WERI-Rb-1 (cell line): ENCODE measurements around the gene TSPEAR.

Experiments
- DNase-seq: peaks from one replicate; pipeline ENCODE4 v3.0.0-alpha.2; 2020
- H3K27ac ChIP-seq: fragments of 250-450 bp; sonication (Bioruptor Pico); 2 replicates; pipeline ENCODE4 v1.5.1; 2020; ENCODE audit warnings: mild to moderate bottlenecking, moderate library complexity
- H3K27me3 ChIP-seq: fragments of 250-450 bp; sonication (Bioruptor Pico); 2 replicates; pipeline ENCODE4 v1.5.1; 2021; ENCODE audit warnings: mild to moderate bottlenecking, low read depth, moderate library complexity; ENCODE audit not compliant: insufficient read depth, severe bottlenecking
- H3K36me3 ChIP-seq: fragments of 250-450 bp; sonication (Bioruptor Pico); 2 replicates; pipeline ENCODE4 v1.5.1; 2020; ENCODE audit warnings: mild to moderate bottlenecking, moderate library complexity
- H3K4me3 ChIP-seq: 2 replicates; pipeline ENCODE4 v1.5.1; 2011; ENCODE audit warnings: low read depth, mild to moderate bottlenecking, control low read depth, low read length
- H3K9me3 ChIP-seq: fragments of 250-450 bp; sonication (Bioruptor Pico); 2 replicates; pipeline ENCODE4 v1.5.1; 2021; ENCODE audit warnings: mild to moderate bottlenecking, moderate library complexity; ENCODE audit not compliant: severe bottlenecking
- TF ChIP-seq, protein P1 (sequence below): IDR thresholded peaks from 2 replicates; pipeline ENCODE4 v1.5.1; 2011; ENCODE audit warnings: low read depth, mild to moderate bottlenecking, control low read depth, inconsistent platforms, low read length

TSPEAR gene

DNA sequence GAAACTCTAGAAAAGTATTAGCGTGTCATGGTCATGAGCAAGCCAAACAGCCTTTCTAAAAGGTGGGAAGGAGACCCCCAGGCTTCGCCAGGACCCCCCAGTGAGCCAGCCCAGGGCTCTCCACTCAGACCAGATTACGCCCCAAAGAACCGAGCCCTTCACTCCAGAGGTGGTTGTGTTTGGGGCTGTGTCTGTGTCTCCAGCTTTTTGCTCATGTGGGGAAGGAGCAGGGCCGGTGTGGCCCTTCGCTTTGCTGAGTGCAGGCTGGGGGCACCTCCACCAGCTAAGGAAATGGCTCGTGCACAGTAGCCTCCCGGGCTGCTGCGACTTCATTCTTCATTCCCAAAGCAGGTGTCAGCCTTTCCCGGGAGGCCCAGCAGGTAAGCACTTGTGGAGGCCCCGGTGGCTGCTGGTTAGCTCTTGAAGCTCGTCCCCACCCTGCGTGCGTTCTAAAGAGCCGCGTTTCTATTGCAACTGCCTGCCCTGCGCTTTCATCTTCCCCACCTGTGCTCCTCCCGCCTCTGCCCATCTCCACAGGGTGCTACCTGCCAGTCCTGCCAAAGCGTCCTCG, 531 bp downstream of the TSPEAR start:
- Histone ChIP-seq H3K9me3 (no peaks in the 10 kb centered on the region), H3K4me3 (no peak overlapping the region), H3K27me3 (no peaks in the 10 kb centered on the region), H3K36me3 (no peaks in the 10 kb centered on the region), H3K27ac (no peak overlapping the region)
- peak; percentile 9 for DNase-seq
- TF ChIP-seq, protein P1, sequence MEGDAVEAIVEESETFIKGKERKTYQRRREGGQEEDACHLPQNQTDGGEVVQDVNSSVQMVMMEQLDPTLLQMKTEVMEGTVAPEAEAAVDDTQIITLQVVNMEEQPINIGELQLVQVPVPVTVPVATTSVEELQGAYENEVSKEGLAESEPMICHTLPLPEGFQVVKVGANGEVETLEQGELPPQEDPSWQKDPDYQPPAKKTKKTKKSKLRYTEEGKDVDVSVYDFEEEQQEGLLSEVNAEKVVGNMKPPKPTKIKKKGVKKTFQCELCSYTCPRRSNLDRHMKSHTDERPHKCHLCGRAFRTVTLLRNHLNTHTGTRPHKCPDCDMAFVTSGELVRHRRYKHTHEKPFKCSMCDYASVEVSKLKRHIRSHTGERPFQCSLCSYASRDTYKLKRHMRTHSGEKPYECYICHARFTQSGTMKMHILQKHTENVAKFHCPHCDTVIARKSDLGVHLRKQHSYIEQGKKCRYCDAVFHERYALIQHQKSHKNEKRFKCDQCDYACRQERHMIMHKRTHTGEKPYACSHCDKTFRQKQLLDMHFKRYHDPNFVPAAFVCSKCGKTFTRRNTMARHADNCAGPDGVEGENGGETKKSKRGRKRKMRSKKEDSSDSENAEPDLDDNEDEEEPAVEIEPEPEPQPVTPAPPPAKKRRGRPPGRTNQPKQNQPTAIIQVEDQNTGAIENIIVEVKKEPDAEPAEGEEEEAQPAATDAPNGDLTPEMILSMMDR: no peak

DNA sequence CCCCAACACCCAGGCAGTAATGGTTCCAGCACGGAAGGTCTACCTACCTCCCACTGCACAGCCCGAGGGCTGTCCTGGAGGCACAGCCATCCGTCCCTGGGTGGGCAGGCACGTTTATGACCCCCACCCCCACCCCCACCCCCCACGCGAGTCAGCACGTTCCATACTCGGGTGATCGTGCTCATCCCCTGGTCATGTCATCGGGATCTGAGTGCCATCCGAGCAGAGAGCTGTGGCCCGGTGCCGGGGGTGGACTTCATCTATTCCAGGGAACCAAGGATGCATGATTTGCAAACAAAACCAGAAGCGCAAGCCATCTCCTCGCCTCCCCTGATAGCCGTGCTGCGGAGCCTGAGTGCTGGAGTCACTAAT, 1.1 kb downstream of the TSPEAR start:
- Histone ChIP-seq H3K27me3 (no peaks in the 10 kb centered on the region), H3K4me3 (no peak overlapping the region), H3K27ac (no peak overlapping the region), H3K9me3 (no peaks in the 10 kb centered on the region), H3K36me3 (no peaks in the 10 kb centered on the region)
- peak; percentile 6 for DNase-seq
- TF ChIP-seq, protein P1: no peak

DNA sequence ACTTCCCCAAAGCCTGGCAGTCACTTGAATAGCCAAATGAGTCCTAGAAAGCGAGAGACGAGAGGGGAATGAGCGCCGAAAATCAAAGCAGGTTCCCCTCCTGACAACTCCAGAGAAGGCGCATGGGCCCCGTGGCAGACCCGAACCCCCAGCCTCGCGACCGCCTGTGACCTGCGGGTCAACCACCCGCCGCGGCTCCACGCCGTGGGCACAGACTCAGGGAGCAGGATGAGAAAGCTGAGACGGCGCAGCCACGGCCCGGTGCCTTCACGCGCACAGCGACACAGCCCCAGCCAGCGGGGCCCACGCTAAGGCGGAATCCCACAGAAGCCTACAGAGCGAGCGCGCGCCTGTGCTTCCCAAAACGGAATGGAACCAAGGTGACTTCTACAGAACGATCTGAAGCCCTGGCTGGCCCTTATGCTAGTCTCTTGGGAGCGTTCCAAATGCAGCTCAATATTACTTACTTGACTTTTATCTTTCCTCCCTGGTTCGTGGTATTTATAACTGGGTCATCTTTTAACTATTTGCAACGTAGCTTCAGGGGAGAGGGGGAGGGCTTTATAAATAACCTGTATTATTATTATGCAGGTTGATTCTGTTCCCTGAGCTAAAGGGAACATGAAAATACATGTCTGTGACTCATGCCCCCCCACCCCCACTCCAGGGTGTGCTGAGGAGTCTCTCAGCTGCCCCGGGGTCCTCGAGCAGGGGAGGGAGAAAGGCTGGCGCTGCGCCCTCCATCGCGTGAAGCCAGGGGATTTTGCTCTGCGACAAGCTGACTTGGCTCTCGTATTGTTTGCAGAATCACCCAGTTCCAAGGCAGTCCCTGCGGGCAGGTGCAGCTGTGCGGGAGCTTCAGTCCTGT, 1.7 kb downstream of the TSPEAR start:
- H3K4me3 ChIP-seq: no peak overlapping the region
- no peaks in the 10 kb centered on the region for H3K27me3 ChIP-seq
- no peaks in the 10 kb centered on the region for H3K36me3 ChIP-seq
- no peaks in the 10 kb centered on the region for H3K9me3 ChIP-seq
- TF ChIP-seq, protein P1: no peak
- DNase-seq: peak; percentile 12
- no peak overlapping the region for H3K27ac ChIP-seq

DNA sequence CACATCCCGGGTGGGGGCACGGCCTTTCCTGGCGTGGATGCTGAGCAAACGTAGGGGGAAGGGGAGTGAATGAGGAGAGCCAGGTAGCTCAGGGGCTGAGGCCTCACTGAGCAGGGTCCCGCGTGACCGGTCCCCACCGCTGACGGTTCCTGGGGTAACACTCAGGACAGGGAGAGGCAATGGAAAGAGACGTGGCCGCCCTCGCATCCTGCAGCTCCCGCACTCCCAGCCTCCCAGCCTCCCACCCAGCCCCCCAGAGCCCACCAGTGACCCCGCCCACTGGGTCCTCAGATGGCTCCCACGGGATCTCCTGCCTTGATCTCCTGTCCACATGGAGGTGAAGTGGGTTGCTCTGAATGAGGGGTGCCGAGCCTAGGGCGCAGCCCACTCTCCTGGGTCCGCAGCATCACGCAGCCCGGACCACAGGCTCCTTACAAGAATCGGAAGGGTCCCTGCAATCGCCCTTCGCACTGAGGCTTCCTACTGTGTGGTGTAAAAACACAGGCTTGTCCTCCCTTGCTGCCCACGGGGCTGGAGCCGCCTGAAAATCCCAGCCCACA, 2.4 kb downstream of the TSPEAR start:
- TF ChIP-seq, protein P1: no peak
- Histone ChIP-seq H3K27me3 (no peaks in the 10 kb centered on the region), H3K4me3 (no peak overlapping the region), H3K9me3 (no peaks in the 10 kb centered on the region), H3K36me3 (no peaks in the 10 kb centered on the region), H3K27ac (no peak overlapping the region)
- peak; percentile 11 for DNase-seq

DNA sequence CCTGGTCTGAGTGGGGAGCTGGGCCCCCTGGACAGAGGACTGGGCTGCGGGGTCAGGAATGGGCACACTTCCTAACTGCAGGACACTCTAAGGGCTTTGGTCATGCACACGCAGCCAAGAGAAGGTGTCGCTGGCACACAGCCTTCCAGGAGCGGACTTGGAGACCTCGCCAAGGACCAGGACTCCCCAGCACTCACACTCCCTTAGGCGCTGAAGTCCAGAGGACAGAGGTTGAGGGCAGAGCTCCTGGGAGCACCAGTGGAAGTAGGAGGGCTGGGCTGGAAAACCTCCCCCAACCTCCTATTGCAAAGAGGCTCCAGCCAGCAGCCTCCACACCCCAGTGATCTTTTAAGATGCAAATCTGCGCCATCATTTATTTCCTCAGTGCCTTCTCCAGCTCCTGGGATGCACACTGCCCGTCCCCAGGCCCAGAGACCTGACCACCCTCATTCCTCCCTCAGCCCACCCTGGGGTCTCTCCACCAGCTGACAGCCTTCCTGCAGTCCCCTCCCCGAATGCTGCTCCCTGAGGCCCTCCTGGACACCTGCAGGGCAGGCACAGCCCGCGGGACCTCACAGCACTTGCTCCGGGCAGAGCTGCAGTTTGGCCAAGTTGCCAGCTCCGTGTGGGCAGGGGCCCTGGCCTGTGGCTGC, 3.0 kb downstream of the TSPEAR start:
- Histone ChIP-seq H3K27ac (0 out of 2 replicates have a peak overlapping the region, but pooled peaks have one; percentile 7), H3K9me3 (no peaks in the 10 kb centered on the region), H3K27me3 (no peaks in the 10 kb centered on the region), H3K4me3 (no peak overlapping the region), H3K36me3 (no peaks in the 10 kb centered on the region)
- TF ChIP-seq, protein P1: no peak
- DNase-seq: peak; percentile 10
